SH-SY5Y (cell line): Measurements from ENCODE around the gene FAM20A.

Source experiments
- GATA2 ChIP-seq: IDR thresholded peaks from 2 replicates; pipeline ENCODE4 v1.6.1; 2011; ENCODE audit warnings: mild to moderate bottlenecking, low read depth, low read length
- GATA3 ChIP-seq: IDR thresholded peaks from 2 replicates; pipeline ENCODE4 v1.6.1; 2011; ENCODE audit warnings: low read depth, mild to moderate bottlenecking, low read length, moderate library complexity

DNA sequence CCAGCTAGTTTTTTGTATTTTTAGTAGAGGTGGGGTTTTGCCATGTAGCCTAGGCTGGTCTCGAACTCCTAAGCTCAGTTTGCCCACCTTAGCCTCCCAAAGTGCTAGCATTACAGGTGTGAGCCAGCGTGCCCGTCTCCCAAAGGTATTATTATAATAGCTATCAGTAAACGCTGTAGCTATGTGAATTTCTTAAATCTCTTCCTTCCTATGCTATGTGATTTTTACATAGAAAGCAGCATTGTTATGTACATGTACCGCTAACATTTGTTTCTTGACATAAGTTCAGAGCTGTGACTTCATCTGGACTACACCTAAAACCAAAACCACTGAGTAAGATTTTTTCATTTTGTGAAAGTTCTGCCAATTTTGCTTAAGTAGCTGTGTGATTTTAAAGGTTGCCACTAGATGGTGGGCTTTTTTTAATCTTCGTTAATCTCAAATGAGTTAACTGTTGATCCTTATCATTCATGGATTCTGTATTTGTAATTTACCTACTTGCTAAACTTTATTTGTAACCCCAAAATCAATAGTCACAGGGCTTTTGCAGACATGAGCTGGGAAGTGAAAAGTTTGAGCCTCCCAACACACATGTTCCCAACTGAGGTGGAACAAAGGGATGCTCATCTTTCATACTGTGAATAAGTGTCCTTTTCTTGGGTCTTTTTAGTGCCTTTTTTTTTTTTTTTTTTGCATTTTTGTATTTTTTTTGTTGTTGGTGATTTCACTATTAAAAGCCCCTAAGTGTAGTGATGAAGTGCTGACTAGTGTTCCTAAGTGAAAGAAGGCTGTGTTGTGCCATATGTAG is 67.1 kb downstream of the FAM20A start:
- TF ChIP-seq GATA2 (no peak; the same call in 1 of the 2 replicates), GATA3 (no peak; the same call in 1 of the 2 replicates)
